A549 (cell line): ENCODE results near the gene TRIM50. TPM values are rescaled to one million over a fixed set of nuclear protein-coding genes. Genes with fewer than 3 reads are reported as not detected.
"Not testable (repeated sequence)": the region's sequence is repeated elsewhere in the genome, so short reads cannot be mapped to it uniquely, and the experiment has no call there.

ENCODE experiments used
- ATAC-seq, 2 experiments: fragments of 200-7000 bp in 1 of 2; fragments of >200 bp in 1 of 2; cut with Nextera tagmentation in 1 of 2; cut with Tn5 transposase in 1 of 2; 3 replicates each; pipeline versions ENCODE4 v1.8.0 to v1.9.1; 2018 to 2020; ENCODE audit warnings: mild to moderate bottlenecking in 1 of 2, moderate library complexity in 1 of 2
- CTCF ChIA-PET: fragments of 300-600 bp; sonication (Branson Sonifier 250); formaldehyde crosslinking; extraction: SDS; loops from one replicate; lab custom pipeline; 2021; ENCODE audit warnings: antibody characterized with exemption, inconsistent platforms; lab: Yijun Ruan, JAX
- POLR2A ChIA-PET: fragments of 350-600 bp; formaldehyde crosslinking; extraction: SDS; loops from one replicate; lab custom pipeline; 2021; ENCODE audit warnings: antibody characterized with exemption, inconsistent platforms; lab: Yijun Ruan, JAX
- DNase-seq, 2 experiments: peaks; one replicate each; pipeline versions ENCODE4 v3.0.0 to v3.0.0-alpha.2; 2011 to 2016; ENCODE audit warnings: low read depth in 1 of 2, low spot score in 1 of 2
- FAIRE-seq: peaks from 2 replicates; lab custom pipeline; 2011; peaks lifted over from hg19 to GRCh38; lab: Jason Lieb, UNC
- H3K27ac ChIP-seq, 2 experiments: fragments of >200 bp; sonication (Bioruptor Twin); formaldehyde crosslinking; 3 replicates each; pipeline ENCODE4 v1.5.1; 2016 to 2017
- H3K4me1 ChIP-seq: fragments of >200 bp; sonication (Bioruptor Twin); formaldehyde crosslinking; 3 replicates; pipeline ENCODE4 v1.6.1; 2016
- H3K4me2 ChIP-seq: fragments of >200 bp; sonication (Bioruptor Twin); formaldehyde crosslinking; 3 replicates; pipeline ENCODE4 v1.6.1; 2016
- H3K4me3 ChIP-seq: fragments of >200 bp; sonication (Bioruptor Twin); formaldehyde crosslinking; 3 replicates; pipeline ENCODE4 v1.5.1; 2016
- H3K9me3 ChIP-seq: fragments of >200 bp; sonication (Bioruptor Twin); formaldehyde crosslinking; 3 replicates; pipeline ENCODE4 v1.6.1; 2016
- CHD4 ChIP-seq: fragments of 200-600 bp; sonication (generic); IDR thresholded peaks from 2 replicates; pipeline ENCODE4 v1.6.1; 2016; ENCODE audit warnings: antibody characterized with exemption, mild to moderate bottlenecking, borderline replicate concordance
- FOSL2 ChIP-seq, 2 experiments: fragments of 450-650 bp in 1 of 2; fragments of >200 bp in 1 of 2; sonication (Bioruptor Twin) in 1 of 2; formaldehyde crosslinking; IDR thresholded peaks; 2 replicates each; pipeline versions ENCODE4 v1.5.0 to v1.6.1; 2016 to 2020; ENCODE audit warnings: mild to moderate bottlenecking in 1 of 2, moderate library complexity in 1 of 2
- KDM5A ChIP-seq: fragments of 200-600 bp; sonication (generic); IDR thresholded peaks from 2 replicates; pipeline ENCODE4 v1.6.1; 2016; ENCODE audit warnings: antibody characterized with exemption, mild to moderate bottlenecking
- MAFK ChIP-seq: fragments of 450-650 bp; IDR thresholded peaks from 2 replicates; pipeline ENCODE4 v1.6.1; 2014; ENCODE audit not compliant: partially characterized antibody
- PBX3 ChIP-seq: IDR thresholded peaks from 2 replicates; pipeline ENCODE4 v1.6.1; 2012
- POLR2A ChIP-seq: IDR thresholded peaks from 2 replicates; pipeline ENCODE4 v1.6.1; 2012; ENCODE audit warnings: mild to moderate bottlenecking, low read length
- RFX5 ChIP-seq: fragments of 450-650 bp; IDR thresholded peaks from 2 replicates; pipeline ENCODE4 v1.7.1; 2014; ENCODE audit warnings: antibody characterized with exemption, mild to moderate bottlenecking, moderate library complexity
- WGBS: methylation state at CpG from one replicate; pipeline ENCODE4 v1.1.6; 2017; ENCODE audit errors: missing lambda C conversion rate; 5-methylcytosine and 5-hydroxymethylcytosine counted together
- polyA plus RNA-seq, 4 experiments: library from polyadenylated mRNA; depleted of rRNA in 3 of 4; stranded (reverse); fragments of >200 nt; fragmentation: RNase III in 1 of 4; extraction: RNeasy Plus Mini Kit Qiagen cat#74134 plus additional on column Dnase treatment in 1 of 4; gene quantifications; 2 replicates in 3 of 4; 3 replicates in 1 of 4; pipeline ENCODE4 v1.2.3, GENCODE V29; 2011 to 2017

The TRIM50 gene
- polyA plus RNA-seq, 2 of the 4 experiments (the other 2 are of a cell fraction) = not detected

- ATAC-seq (peak in 1 of 2 experiments; percentile 20; a peak in 2 of 6 replicates), FAIRE-seq (no peak), DNase-seq (no peak)
- H3K9me3 ChIP-seq = no peaks in the 10 kb centered on the region
- POLR2A ChIA-PET = no interaction called here
- no peak overlapping the region for H3K4me3 ChIP-seq
- CTCF ChIA-PET = interaction anchor here (1.1 to 1.5 kb wide), 2 partner anchors 10 to 121 kb away, joined by 3 to 4 read pairs; no protein-coding TSS in a partner anchor
- no peaks in the 10 kb centered on the region for H3K4me1 ChIP-seq
- no peak overlapping the region for H3K4me2 ChIP-seq
- WGBS = 45% methylated on average over 6 of the region's 6 CpGs
- TF ChIP-seq POLR2A = no peak
- no peak for TF ChIP-seq RFX5
- TF ChIP-seq KDM5A = no peak
- no peak overlapping the region for H3K27ac ChIP-seq
These were observed 2.9 kb upstream of the TRIM50 start for GRCh38 chr7:73330772-73331171.

GRCh38 chr7:73329861-73330581 lies 2.1 kb upstream of the TRIM50 start:
- CTCF ChIA-PET = interaction anchor here (1.1 to 1.5 kb wide), 3 partner anchors 11 to 122 kb away, joined by 3 to 4 read pairs (median 3); no protein-coding TSS in a partner anchor
- POLR2A ChIA-PET = no interaction called here
- peak; percentile 26 to 53; a peak in 3 of 6 replicates for ATAC-seq
- no peak overlapping the region for H3K4me3 ChIP-seq
- WGBS = 81% methylated on average over 11 of the region's 11 CpGs
- H3K27ac ChIP-seq = no peak overlapping the region
- H3K4me1 ChIP-seq = no peaks in the 10 kb centered on the region
- TF ChIP-seq MAFK = peak; percentile 36
- TF ChIP-seq CHD4 = no peak
- no peaks in the 10 kb centered on the region for H3K9me3 ChIP-seq
- H3K4me2 ChIP-seq = no peak overlapping the region
- no peak for DNase-seq
- no peak for FAIRE-seq

- H3K27ac ChIP-seq = no peak overlapping the region
- CTCF ChIA-PET = interaction anchor here (0.9 to 1.1 kb wide), 2 partner anchors 15 to 123 kb away, joined by 3 to 5 read pairs; no protein-coding TSS in a partner anchor
- no peaks in the 10 kb centered on the region for H3K9me3 ChIP-seq
- FAIRE-seq = no peak
- POLR2A ChIA-PET = no interaction called here
- DNase-seq = no peak
- H3K4me3 ChIP-seq = no peak overlapping the region
- TF ChIP-seq PBX3 (no peak), FOSL2 (IDR thresholded peaks at IDR 0.05) (no peak), FOSL2 (CRISPR knock-in tag; IDR thresholded peaks at IDR 0.05) (no peak)
- TF ChIP-seq, all 56 proteins: peak for 0
- no peak overlapping the region for H3K4me2 ChIP-seq
- ATAC-seq = no peak
- 77% methylated on average over 10 of the region's 10 CpGs for WGBS
- no peaks in the 10 kb centered on the region for H3K4me1 ChIP-seq
These were observed 814 bp upstream of the TRIM50 start for GRCh38 chr7:73328696-73329095.

GRCh38 chr7:73327449-73327848 lies 433 bp downstream of the TRIM50 start:
- H3K4me2 ChIP-seq, ATAC-seq, DNase-seq, H3K4me1 ChIP-seq, H3K27ac ChIP-seq, H3K9me3 ChIP-seq, FAIRE-seq, POLR2A ChIA-PET, H3K4me3 ChIP-seq: not testable (repeated sequence)
- WGBS = 82% methylated on average over 13 of the region's 13 CpGs
- CTCF ChIA-PET = interaction anchor here (1.2 to 6.0 kb wide), 2 partner anchors 8 to 126 kb away, joined by 3 to 70 read pairs; no protein-coding TSS in a partner anchor

- FAIRE-seq, H3K4me3 ChIP-seq, DNase-seq, H3K9me3 ChIP-seq, ATAC-seq, H3K4me1 ChIP-seq, POLR2A ChIA-PET, H3K27ac ChIP-seq, H3K4me2 ChIP-seq: not testable (repeated sequence)
- 60% methylated on average over 6 of the region's 6 CpGs for WGBS
- CTCF ChIA-PET = interaction anchor here (1.2 to 6.0 kb wide), 4 partner anchors 9 to 409 kb away, joined by 3 to 70 read pairs (median 28); no protein-coding TSS in a partner anchor
These were observed 2.5 kb downstream of the TRIM50 start for GRCh38 chr7:73325424-73325823.
